ELF-1 (cell line): ENCODE results near the gene C5AR1.
"Not testable (repeated sequence)": the region's sequence is repeated elsewhere in the genome, so short reads cannot be mapped to it uniquely, and the experiment has no call there.

Source experiments
- DNase-seq: peaks from one replicate; pipeline ENCODE4 v3.0.0-alpha.2; 2016; ENCODE audit warnings: low read depth, low spot score

The C5AR1 gene

GRCh38 chr19:47331931-47332547 lies 22.4 kb downstream of the C5AR1 start, which contains the start of gene C5AR2:
Gene C5AR2, plus strand, starts transcription at chr19:47332175. Its CDS starts 8,625 bp downstream, at chr19:47340800.
- no peak for DNase-seq

GRCh38 chr19:47336765-47337718 lies 27.4 kb downstream of the C5AR1 start:
- not testable (repeated sequence) for DNase-seq

GRCh38 chr19:47339196-47339880 lies 29.7 kb downstream of the C5AR1 start:
- no peak for DNase-seq

GRCh38 chr19:47340477-47341208 lies 31.0 kb downstream of the C5AR1 start:
- DNase-seq, result no peak

GRCh38 chr19:47341734-47342133 lies 32.1 kb downstream of the C5AR1 start:
- DNase-seq, result no peak

- no peak for DNase-seq
Observed at GRCh38 chr19:47343194-47343802, 33.6 kb downstream of the C5AR1 start.

GRCh38 chr19:47344425-47344824 lies 34.8 kb downstream of the C5AR1 start:
- DNase-seq, result no peak

GRCh38 chr19:47346024-47346423 lies 36.4 kb downstream of the C5AR1 start:
- not testable (repeated sequence) for DNase-seq

- DNase-seq, result peak; percentile 99
Observed at GRCh38 chr19:47348819-47349795, 39.4 kb downstream of the C5AR1 start, which contains the start of gene DHX34. Gene DHX34, plus strand, starts transcription at chr19:47349315. Its CDS starts 3,716 bp downstream, at chr19:47353031.

GRCh38 chr19:47350630-47351029 lies 41.0 kb downstream of the C5AR1 start:
- no peak for DNase-seq

- DNase-seq, result peak; percentile 20
Observed at GRCh38 chr19:47351548-47351947, 41.9 kb downstream of the C5AR1 start.

- DNase-seq, result no peak
Observed at GRCh38 chr19:47352095-47352494, 42.4 kb downstream of the C5AR1 start.

- no peak for DNase-seq
Observed at GRCh38 chr19:47353307-47353712, 43.6 kb downstream of the C5AR1 start.

GRCh38 chr19:47356900-47357299 lies 47.2 kb downstream of the C5AR1 start:
- DNase-seq, result no peak

- DNase-seq, result peak; percentile 44
Observed at GRCh38 chr19:47357788-47358680, 48.4 kb downstream of the C5AR1 start.

GRCh38 chr19:47358936-47359335 lies 49.3 kb downstream of the C5AR1 start:
- DNase-seq, result no peak

- DNase-seq, result no peak
Observed at GRCh38 chr19:47362321-47362720, 52.7 kb downstream of the C5AR1 start.

GRCh38 chr19:47363758-47364531 lies 54.3 kb downstream of the C5AR1 start:
- DNase-seq, result peak; percentile 38
